ENCODE measurements around the gene RPL31.

GRCh38 chr2:101047075-101047766 is 45.1 kb downstream of the RPL31 start:
- TF ChIP-seq POLR2A (IDR thresholded peaks at IDR 0.05; ENCODE audit: extremely low read depth, insufficient read length), result no peak
- TF ChIP-seq, protein P1, sequence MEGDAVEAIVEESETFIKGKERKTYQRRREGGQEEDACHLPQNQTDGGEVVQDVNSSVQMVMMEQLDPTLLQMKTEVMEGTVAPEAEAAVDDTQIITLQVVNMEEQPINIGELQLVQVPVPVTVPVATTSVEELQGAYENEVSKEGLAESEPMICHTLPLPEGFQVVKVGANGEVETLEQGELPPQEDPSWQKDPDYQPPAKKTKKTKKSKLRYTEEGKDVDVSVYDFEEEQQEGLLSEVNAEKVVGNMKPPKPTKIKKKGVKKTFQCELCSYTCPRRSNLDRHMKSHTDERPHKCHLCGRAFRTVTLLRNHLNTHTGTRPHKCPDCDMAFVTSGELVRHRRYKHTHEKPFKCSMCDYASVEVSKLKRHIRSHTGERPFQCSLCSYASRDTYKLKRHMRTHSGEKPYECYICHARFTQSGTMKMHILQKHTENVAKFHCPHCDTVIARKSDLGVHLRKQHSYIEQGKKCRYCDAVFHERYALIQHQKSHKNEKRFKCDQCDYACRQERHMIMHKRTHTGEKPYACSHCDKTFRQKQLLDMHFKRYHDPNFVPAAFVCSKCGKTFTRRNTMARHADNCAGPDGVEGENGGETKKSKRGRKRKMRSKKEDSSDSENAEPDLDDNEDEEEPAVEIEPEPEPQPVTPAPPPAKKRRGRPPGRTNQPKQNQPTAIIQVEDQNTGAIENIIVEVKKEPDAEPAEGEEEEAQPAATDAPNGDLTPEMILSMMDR (IDR thresholded peaks at IDR 0.05; ENCODE audit: low read depth, low read length), result no peak
